Suprapubic skin (tissue), 4 donors: ENCODE data around the gene MT4. TPM values are rescaled to one million over a fixed set of nuclear protein-coding genes. Genes with fewer than 3 reads are reported as not detected.
A peak's percentile ranks its signal among the peaks of the same experiment; 100 is the strongest.

Experiments used
- DNase-seq, 2 donors: peaks; one replicate each; pipeline ENCODE4 v3.0.0-alpha.2; 2019; ENCODE audit warnings: low spot score in 2 of 2
- H3K27ac ChIP-seq: fragments of 200-600 bp; sonication (generic); one replicate; pipeline ENCODE4 v1.5.1; 2019
- H3K27me3 ChIP-seq: fragments of 200-600 bp; sonication (generic); one replicate; pipeline ENCODE4 v1.5.1; 2019
- H3K36me3 ChIP-seq: fragments of 200-600 bp; sonication (generic); one replicate; pipeline ENCODE4 v1.5.1; 2019
- H3K4me1 ChIP-seq: fragments of 200-600 bp; sonication (generic); one replicate; pipeline ENCODE4 v1.5.1; 2019
- H3K4me3 ChIP-seq: fragments of 200-600 bp; sonication (generic); one replicate; pipeline ENCODE4 v1.5.1; 2019; ENCODE audit warnings: mild to moderate bottlenecking
- H3K9me3 ChIP-seq: fragments of 200-600 bp; sonication (generic); one replicate; pipeline ENCODE4 v1.5.1; 2019
- EP300 ChIP-seq: sonication (generic); formaldehyde crosslinking; IDR thresholded peaks from one replicate; pipeline ENCODE4 v1.6.1; 2017; ENCODE audit warnings: antibody characterized with exemption
- POLR2A ChIP-seq, 2 donors: fragments of 450-650 bp; IDR thresholded peaks; one replicate each; pipeline ENCODE4 v1.6.1; 2017; ENCODE audit warnings: antibody characterized with exemption in 2 of 2, mild to moderate bottlenecking in 2 of 2, moderate library complexity in 2 of 2
- POLR2AphosphoS5 ChIP-seq, 3 donors: sonication (generic); formaldehyde crosslinking; IDR thresholded peaks; one replicate each; pipeline ENCODE4 v1.6.1; 2017; ENCODE audit warnings: antibody characterized with exemption in 3 of 3
- WGBS: methylation state at CpG from one replicate; pipeline ENCODE4 v1.1.5; 2018; 5-methylcytosine and 5-hydroxymethylcytosine counted together
- total RNA-seq, 4 donors: library from RNA; depleted of rRNA; stranded (reverse); fragments of >200 nt; gene quantifications; one replicate each; pipeline ENCODE4 v1.1.0, GENCODE V29; 2016
- TF ChIP-seq, protein P1 (sequence below), 2 donors: fragments of 200-600 bp in 1 of 2; fragments of 450-650 bp in 1 of 2; sonication (generic) in 1 of 2; IDR thresholded peaks; one replicate each; pipeline ENCODE4 v1.5.1; 2016 to 2019; ENCODE audit warnings: antibody characterized with exemption in 2 of 2, mild to moderate bottlenecking in 1 of 2, moderate library complexity in 1 of 2

Gene MT4
- 1,000 to 10,000 TPM in 1 of 4 donors, 100 to 1,000 TPM in 2, not detected in 1; 113 to 1,552 (median 179) TPM for total RNA-seq

DNA sequence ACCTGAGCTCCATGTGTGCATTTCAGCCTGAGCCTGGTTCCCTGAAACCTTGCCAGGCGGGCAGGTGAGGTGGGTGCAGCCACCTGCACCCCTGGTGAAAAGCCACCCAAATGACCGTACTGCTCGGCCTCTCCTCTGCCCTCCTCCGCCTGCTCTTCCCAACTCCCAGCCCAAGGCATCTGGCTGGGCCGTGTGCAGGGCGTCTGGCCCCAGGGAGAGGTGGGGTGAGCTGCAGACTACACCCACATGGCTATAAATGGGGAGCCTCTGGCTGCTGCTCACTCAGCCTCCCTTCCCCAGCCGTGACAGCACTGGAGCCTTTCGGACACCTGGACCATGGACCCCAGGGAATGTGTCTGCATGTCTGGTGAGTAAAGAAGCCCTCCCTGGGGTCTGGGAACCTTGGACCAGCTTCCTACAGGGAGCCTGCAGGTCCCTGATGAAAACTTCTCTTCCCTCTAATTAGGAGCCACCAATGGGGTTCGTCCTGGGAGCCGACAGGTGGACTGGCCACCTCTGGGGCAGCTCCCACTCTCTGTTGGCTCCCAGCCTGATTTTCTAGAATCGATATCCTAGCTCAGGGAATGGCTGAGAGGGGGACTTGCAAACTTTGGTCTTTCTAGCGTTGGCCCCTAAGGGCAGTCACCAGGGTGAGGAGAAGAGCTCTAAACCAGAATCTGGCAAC, at the start of gene MT4:
Gene MT4 (plus strand): TSS at position 281 of the 685 bp plus-strand sequence. CDS start 56 bp downstream, at position 337.
- TF ChIP-seq POLR2AphosphoS5 (IDR thresholded peaks at IDR 0.05) (no peak), POLR2A (IDR thresholded peaks at IDR 0.05) (no peak), EP300 (no peak)
- TF ChIP-seq, protein P1, sequence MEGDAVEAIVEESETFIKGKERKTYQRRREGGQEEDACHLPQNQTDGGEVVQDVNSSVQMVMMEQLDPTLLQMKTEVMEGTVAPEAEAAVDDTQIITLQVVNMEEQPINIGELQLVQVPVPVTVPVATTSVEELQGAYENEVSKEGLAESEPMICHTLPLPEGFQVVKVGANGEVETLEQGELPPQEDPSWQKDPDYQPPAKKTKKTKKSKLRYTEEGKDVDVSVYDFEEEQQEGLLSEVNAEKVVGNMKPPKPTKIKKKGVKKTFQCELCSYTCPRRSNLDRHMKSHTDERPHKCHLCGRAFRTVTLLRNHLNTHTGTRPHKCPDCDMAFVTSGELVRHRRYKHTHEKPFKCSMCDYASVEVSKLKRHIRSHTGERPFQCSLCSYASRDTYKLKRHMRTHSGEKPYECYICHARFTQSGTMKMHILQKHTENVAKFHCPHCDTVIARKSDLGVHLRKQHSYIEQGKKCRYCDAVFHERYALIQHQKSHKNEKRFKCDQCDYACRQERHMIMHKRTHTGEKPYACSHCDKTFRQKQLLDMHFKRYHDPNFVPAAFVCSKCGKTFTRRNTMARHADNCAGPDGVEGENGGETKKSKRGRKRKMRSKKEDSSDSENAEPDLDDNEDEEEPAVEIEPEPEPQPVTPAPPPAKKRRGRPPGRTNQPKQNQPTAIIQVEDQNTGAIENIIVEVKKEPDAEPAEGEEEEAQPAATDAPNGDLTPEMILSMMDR (IDR thresholded peaks at IDR 0.05), result no peak
- Histone ChIP-seq H3K9me3 (no peaks in the 10 kb centered on the region), H3K27ac (no peak within 1 kb of the TSS), H3K4me3 (no peak within 1 kb of the TSS), H3K36me3 (no peaks in the 10 kb centered on the region), H3K4me1 (peaks cover 7% of the 10 kb centered on the region), H3K27me3 (peaks cover 5% of the 10 kb centered on the region)
- 70% methylated on average over 7 of the region's 12 CpGs for WGBS
- no peak for DNase-seq

DNA sequence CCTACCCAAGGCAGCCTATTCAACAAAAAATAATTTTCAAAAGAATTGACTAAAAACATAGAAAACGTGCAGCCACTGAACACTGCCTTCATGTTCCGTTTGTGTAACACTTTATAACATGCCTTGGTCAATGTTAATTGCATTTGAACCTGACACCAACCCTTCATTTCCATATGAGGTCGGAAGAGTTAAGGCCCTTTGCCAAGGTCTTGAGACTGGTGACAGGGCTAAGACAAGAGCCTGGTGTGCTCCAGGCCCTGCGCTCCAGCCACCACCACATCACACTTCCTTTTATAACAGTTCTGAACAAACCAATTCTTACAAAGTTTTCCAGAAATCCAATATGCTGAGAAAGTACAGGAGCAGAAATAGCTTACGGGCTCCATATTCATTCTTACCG, 49.2 kb upstream of the MT4 start:
- Histone ChIP-seq H3K4me1 (peaks cover 59% of the 10 kb centered on the region), H3K27ac (no peak overlapping the region), H3K9me3 (no peaks in the 10 kb centered on the region), H3K36me3 (peaks cover 11% of the 10 kb centered on the region), H3K27me3 (no peaks in the 10 kb centered on the region), H3K4me3 (no peak overlapping the region)
- no peak for DNase-seq
- WGBS, result 71% methylated on average over 6 of the region's 6 CpGs
- TF ChIP-seq, protein P1 (IDR thresholded peaks at IDR 0.05), result no peak
- no peak for TF ChIP-seq POLR2AphosphoS5 (IDR thresholded peaks at IDR 0.05)
- no peak for TF ChIP-seq EP300
- TF ChIP-seq POLR2A (IDR thresholded peaks at IDR 0.05), result no peak

DNA sequence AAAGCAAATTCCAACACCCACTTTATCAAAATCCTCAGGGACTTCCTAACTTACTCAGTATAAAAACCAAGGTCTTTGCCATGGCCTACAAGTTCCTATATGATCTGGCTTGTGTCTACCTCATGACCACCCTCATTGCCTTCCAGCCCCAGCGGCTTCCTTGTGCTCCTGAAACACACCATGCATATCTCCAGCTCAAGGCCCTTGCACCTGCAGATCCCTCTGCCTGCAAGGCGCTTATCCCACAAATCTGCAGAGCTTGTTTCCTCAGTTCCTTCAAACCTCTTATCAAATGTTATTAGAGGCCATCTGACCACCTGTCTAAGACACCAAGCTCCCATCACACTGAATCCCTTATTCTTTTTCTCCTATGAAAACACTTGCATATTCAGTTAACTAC, 47.7 kb upstream of the MT4 start:
- no peak for DNase-seq
- H3K27me3 ChIP-seq, result no peaks in the 10 kb centered on the region
- TF ChIP-seq EP300, result no peak
- TF ChIP-seq POLR2A (IDR thresholded peaks at IDR 0.05), result no peak
- TF ChIP-seq, protein P1 (IDR thresholded peaks at IDR 0.05), result no peak
- TF ChIP-seq POLR2AphosphoS5 (IDR thresholded peaks at IDR 0.05), result no peak
- 88% methylated on average over 2 of the region's 2 CpGs for WGBS
- H3K9me3 ChIP-seq, result no peaks in the 10 kb centered on the region
- H3K4me1 ChIP-seq, result peaks cover 60% of the 10 kb centered on the region
- H3K36me3 ChIP-seq, result peaks cover 6% of the 10 kb centered on the region
- H3K27ac ChIP-seq, result no peak overlapping the region
- no peak overlapping the region for H3K4me3 ChIP-seq

DNA sequence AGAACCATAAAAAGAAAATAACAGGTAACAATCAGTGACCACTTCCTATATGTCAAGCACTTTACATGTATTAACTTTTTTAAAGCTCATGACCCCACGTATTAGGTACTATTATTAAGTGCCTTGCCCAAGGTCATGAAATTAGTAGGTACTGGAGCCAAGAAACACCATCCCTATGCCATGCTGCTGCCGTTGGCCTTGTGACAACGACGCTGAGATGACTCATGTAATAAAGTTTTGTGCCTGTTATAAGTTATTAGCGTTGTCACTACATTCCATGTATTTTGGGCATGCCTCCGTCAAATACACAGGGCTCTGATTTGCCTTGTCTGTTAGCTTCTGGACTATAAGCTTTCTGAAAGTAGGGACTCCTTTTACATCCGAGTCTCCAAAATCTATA, 46.4 kb upstream of the MT4 start:
- peak overlapping the region; percentile 89 for H3K4me3 ChIP-seq
- H3K27me3 ChIP-seq, result no peaks in the 10 kb centered on the region
- H3K4me1 ChIP-seq, result peaks cover 60% of the 10 kb centered on the region
- WGBS, result 55% methylated on average over 7 of the region's 7 CpGs
- no peak for TF ChIP-seq POLR2A (IDR thresholded peaks at IDR 0.05)
- no peak for TF ChIP-seq POLR2AphosphoS5 (IDR thresholded peaks at IDR 0.05)
- TF ChIP-seq, protein P1 (IDR thresholded peaks at IDR 0.05), result no peak
- TF ChIP-seq EP300, result no peak
- no peak for DNase-seq
- H3K27ac ChIP-seq, result peak overlapping the region; percentile 95
- no peaks in the 10 kb centered on the region for H3K36me3 ChIP-seq
- H3K9me3 ChIP-seq, result no peaks in the 10 kb centered on the region

DNA sequence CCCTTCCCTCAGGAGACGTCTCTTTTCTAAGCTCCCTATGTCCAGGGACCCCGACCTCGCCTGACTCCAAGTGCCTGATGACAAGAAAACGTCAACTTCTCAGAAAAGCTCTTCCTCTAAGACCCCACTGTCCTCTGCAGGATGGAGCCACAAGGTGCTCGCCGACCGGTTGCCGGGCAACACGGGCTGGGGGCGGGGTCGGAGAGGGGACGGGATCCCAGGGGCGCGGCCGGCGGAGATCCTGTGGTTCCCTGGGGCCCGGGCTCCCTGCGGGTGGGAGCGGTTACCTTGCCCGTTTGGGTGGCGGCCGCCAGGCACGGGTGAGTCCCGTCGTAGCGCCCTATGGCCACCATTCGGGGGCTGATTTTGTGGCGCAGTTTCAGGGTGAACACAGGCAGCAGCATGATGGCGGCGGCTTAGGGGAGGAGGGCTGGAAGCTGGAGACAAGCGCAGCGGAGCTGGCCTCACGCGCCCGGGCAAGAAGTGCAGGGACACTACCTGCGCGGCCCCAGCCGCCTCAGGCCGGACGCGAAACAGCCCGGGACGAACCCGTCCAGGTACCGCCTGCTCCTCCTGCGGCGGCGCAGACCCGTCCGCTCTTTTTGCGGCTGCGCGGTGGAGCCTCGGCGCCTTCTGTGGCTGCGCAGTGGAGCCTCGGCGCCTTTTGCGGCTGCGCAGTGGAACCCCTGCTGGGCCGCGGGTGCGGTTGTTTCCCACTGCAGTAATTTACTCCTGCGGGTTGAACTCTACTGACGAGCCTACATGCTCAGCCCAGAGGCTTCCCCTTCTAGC, 45.2 kb upstream of the MT4 start, which contains the start of gene BBS2:
Gene BBS2 (minus strand): TSS at position 566 of the 792 bp plus-strand sequence. CDS start 162 bp downstream, at position 404.
- DNase-seq, result peak; percentile 91 to 93
- Histone ChIP-seq H3K27me3 (no peaks in the 10 kb centered on the region), H3K9me3 (no peaks in the 10 kb centered on the region), H3K36me3 (no peaks in the 10 kb centered on the region), H3K27ac (peak within 1 kb of the TSS; percentile 95), H3K4me3 (peak within 1 kb of the TSS; percentile 89), H3K4me1 (peaks cover 55% of the 10 kb centered on the region)
- WGBS, result 0% methylated on average over 21 of the region's 65 CpGs
- TF ChIP-seq POLR2AphosphoS5 (IDR thresholded peaks at IDR 0.05), result peak in 2 of 3 donors; percentile 9 to 71
- no peak for TF ChIP-seq EP300
- peak in 1 of 2 donors; percentile 53 for TF ChIP-seq POLR2A (IDR thresholded peaks at IDR 0.05)
- TF ChIP-seq, protein P1 (IDR thresholded peaks at IDR 0.05), result peak in 1 of 2 donors; percentile 11
